Measurements from ENCODE around the gene INPP5B. TPM values are rescaled to one million over a fixed set of nuclear protein-coding genes. Genes with fewer than 3 reads are reported as not detected.

The INPP5B gene
- total and polyA plus RNA-seq, 9 of the 15 experiments (the other 6 are each of a cell fraction or from before 2014, with no cell fraction given), result 14.1 to 28.7 (median 20.9) TPM

- Histone ChIP-seq H3K27me3 (ENCODE audit: control insufficient read depth in 2 of 2, insufficient read depth in 2 of 2, low read length in 2 of 2) (no peaks in the 10 kb centered on the region), H3K4me1 (replicated peaks in 1 of 2; ENCODE audit: control insufficient read depth in 2 of 2, insufficient read depth in 2 of 2, low read length in 2 of 2) (peaks cover 6 to 16% of the 10 kb centered on the region in 2 experiments; a peak in 4 of 5 replicates), H3K9ac (ENCODE audit: insufficient read depth in 1 of 2, low read depth in 2 of 2, low read length in 2 of 2) (no peak overlapping the region), H3K9me1 (ENCODE audit: control insufficient read depth, insufficient read depth, low read length) (no peaks in the 10 kb centered on the region), H3K4me3 (no peak overlapping the region), H3K4me2 (ENCODE audit: insufficient read depth, low read length) (no peak overlapping the region), H3K36me3 (ENCODE audit: control insufficient read depth, insufficient read depth, low read length) (peaks cover 58% of the 10 kb centered on the region), H3K27ac (ENCODE audit: extremely low read depth, low read depth, low read length) (no peak overlapping the region), H3K9me3 (replicated peaks; ENCODE audit: control insufficient read depth, insufficient read depth, low read depth, low read length) (no peaks in the 10 kb centered on the region), H4K20me1 (replicated peaks; ENCODE audit: control insufficient read depth, insufficient read depth, low read length) (no peaks in the 10 kb centered on the region), H2AFZ (ENCODE audit: low read depth, low read length) (no peak overlapping the region), H3K79me2 (ENCODE audit: control insufficient read depth, insufficient read depth, low read length) (no peaks in the 10 kb centered on the region)
- TF ChIP-seq STAT5A (IDR thresholded peaks at IDR 0.05; ENCODE audit: borderline replicate concordance, low read length) (no peak), ZNF121 (CRISPR knock-in tag; conservative IDR thresholded peaks at IDR 0.05) (no peak), DLX4 (CRISPR knock-in tag; IDR thresholded peaks at IDR 0.05) (no peak), ZNF316 (IDR thresholded peaks at IDR 0.05) (0 out of 2 replicates have a peak, but pooled peaks have one; percentile 15), NFE2 (IDR thresholded peaks at IDR 0.05; ENCODE audit: low read depth) (no peak)
- intact Hi-C loops (cut with micrococcal nuclease) (no loop called here), in situ Hi-C loops (cut with MboI) (no loop called here)
- WGBS (ENCODE audit: insufficient coverage, low coverage, missing lambda C conversion rate), result 94% methylated on average over 1 of the region's 1 CpG
- BruUV-seq (replicated peaks), result no TSS peak
- CTCF ChIA-PET (ENCODE audit: low intra/inter-chr PET ratio), result no interaction called here
- ATAC-seq (no peak), DNase-seq (ENCODE audit: extremely low read depth in 1 of 4, low spot score in 3 of 4) (no peak), FAIRE-seq (no peak)
- POLR2A ChIA-PET, result interaction anchor here (0.7 to 1.3 kb wide), 5 partner anchors 9 to 69 kb away, joined by 3 to 6 read pairs (median 4); no protein-coding TSS in a partner anchor
Measured at GRCh38 chr1:37866491-37866890, 80.4 kb downstream of the INPP5B start.

All from K562 (cell line).